Activated naive CD8-positive, alpha-beta T cell (primary cell): ENCODE results near the gene BCO1.

Source experiments
- H3K27ac Mint-ChIP-seq: one replicate; pipeline ENCODE4 v1.8.0; 2021; ENCODE audit warnings: mixed read lengths
- H3K27me3 Mint-ChIP-seq: one replicate; pipeline ENCODE4 v1.8.0; 2021; ENCODE audit warnings: mixed read lengths
- H3K36me3 Mint-ChIP-seq: one replicate; pipeline ENCODE4 v1.8.0; 2021; ENCODE audit warnings: mixed read lengths
- H3K4me1 Mint-ChIP-seq: one replicate; pipeline ENCODE4 v1.8.0; 2021; ENCODE audit warnings: low read depth, mixed read lengths
- H3K4me3 Mint-ChIP-seq: one replicate; pipeline ENCODE4 v1.8.0; 2021; ENCODE audit warnings: mild to moderate bottlenecking, mixed read lengths
- H3K9me3 Mint-ChIP-seq: one replicate; pipeline ENCODE4 v1.8.0; 2021; ENCODE audit warnings: low read depth, mixed read lengths

BCO1 gene

GRCh38 chr16:81253141-81253540 lies 14.7 kb downstream of the BCO1 start:
- Mint-ChIP-seq H3K9me3 (no peaks in the 10 kb centered on the region), H3K27ac (no peak overlapping the region), H3K36me3 (no peaks in the 10 kb centered on the region), H3K4me1 (no peaks in the 10 kb centered on the region), H3K4me3 (no peak overlapping the region), H3K27me3 (no peaks in the 10 kb centered on the region)

- no peak overlapping the region for H3K27ac Mint-ChIP-seq
- H3K4me3 Mint-ChIP-seq, result no peak overlapping the region
- peaks cover 3% of the 10 kb centered on the region for H3K36me3 Mint-ChIP-seq
- no peaks in the 10 kb centered on the region for H3K4me1 Mint-ChIP-seq
- no peaks in the 10 kb centered on the region for H3K27me3 Mint-ChIP-seq
- no peaks in the 10 kb centered on the region for H3K9me3 Mint-ChIP-seq
Observed at GRCh38 chr16:81254922-81255526, 16.5 kb downstream of the BCO1 start.

GRCh38 chr16:81259916-81260315 lies 21.4 kb downstream of the BCO1 start:
- Mint-ChIP-seq H3K9me3 (no peaks in the 10 kb centered on the region), H3K27me3 (no peaks in the 10 kb centered on the region), H3K4me3 (no peak overlapping the region), H3K36me3 (peaks cover 3% of the 10 kb centered on the region), H3K27ac (no peak overlapping the region), H3K4me1 (no peaks in the 10 kb centered on the region)

- Mint-ChIP-seq H3K4me1 (no peaks in the 10 kb centered on the region), H3K4me3 (no peak overlapping the region), H3K36me3 (peaks cover 3% of the 10 kb centered on the region), H3K27ac (no peak overlapping the region), H3K9me3 (no peaks in the 10 kb centered on the region), H3K27me3 (no peaks in the 10 kb centered on the region)
Observed at GRCh38 chr16:81261049-81261648, 22.7 kb downstream of the BCO1 start.

- no peak overlapping the region for H3K4me3 Mint-ChIP-seq
- no peaks in the 10 kb centered on the region for H3K27me3 Mint-ChIP-seq
- peaks cover 2% of the 10 kb centered on the region for H3K4me1 Mint-ChIP-seq
- peaks cover 1% of the 10 kb centered on the region for H3K36me3 Mint-ChIP-seq
- H3K27ac Mint-ChIP-seq, result no peak overlapping the region
- no peaks in the 10 kb centered on the region for H3K9me3 Mint-ChIP-seq
Observed at GRCh38 chr16:81263470-81264220, 25.2 kb downstream of the BCO1 start.

GRCh38 chr16:81264386-81264785 lies 25.9 kb downstream of the BCO1 start:
- no peaks in the 10 kb centered on the region for H3K27me3 Mint-ChIP-seq
- H3K4me1 Mint-ChIP-seq, result peaks cover 2% of the 10 kb centered on the region
- H3K27ac Mint-ChIP-seq, result no peak overlapping the region
- no peaks in the 10 kb centered on the region for H3K36me3 Mint-ChIP-seq
- H3K4me3 Mint-ChIP-seq, result no peak overlapping the region
- no peaks in the 10 kb centered on the region for H3K9me3 Mint-ChIP-seq

GRCh38 chr16:81265052-81265451 lies 26.6 kb downstream of the BCO1 start:
- no peak overlapping the region for H3K27ac Mint-ChIP-seq
- H3K4me1 Mint-ChIP-seq, result peaks cover 2% of the 10 kb centered on the region
- no peaks in the 10 kb centered on the region for H3K9me3 Mint-ChIP-seq
- no peaks in the 10 kb centered on the region for H3K36me3 Mint-ChIP-seq
- no peak overlapping the region for H3K4me3 Mint-ChIP-seq
- no peaks in the 10 kb centered on the region for H3K27me3 Mint-ChIP-seq

GRCh38 chr16:81265658-81266451 lies 27.4 kb downstream of the BCO1 start:
- H3K4me3 Mint-ChIP-seq, result no peak overlapping the region
- H3K27ac Mint-ChIP-seq, result no peak overlapping the region
- peaks cover 2% of the 10 kb centered on the region for H3K4me1 Mint-ChIP-seq
- H3K27me3 Mint-ChIP-seq, result no peaks in the 10 kb centered on the region
- no peaks in the 10 kb centered on the region for H3K36me3 Mint-ChIP-seq
- H3K9me3 Mint-ChIP-seq, result no peaks in the 10 kb centered on the region

GRCh38 chr16:81266680-81267095 lies 28.2 kb downstream of the BCO1 start:
- no peaks in the 10 kb centered on the region for H3K36me3 Mint-ChIP-seq
- no peaks in the 10 kb centered on the region for H3K9me3 Mint-ChIP-seq
- H3K27ac Mint-ChIP-seq, result no peak overlapping the region
- no peak overlapping the region for H3K4me3 Mint-ChIP-seq
- peaks cover 2% of the 10 kb centered on the region for H3K4me1 Mint-ChIP-seq
- H3K27me3 Mint-ChIP-seq, result peaks cover 4% of the 10 kb centered on the region

- Mint-ChIP-seq H3K4me3 (no peak overlapping the region), H3K36me3 (no peaks in the 10 kb centered on the region), H3K9me3 (no peaks in the 10 kb centered on the region), H3K27ac (no peak overlapping the region), H3K27me3 (peaks cover 4% of the 10 kb centered on the region), H3K4me1 (peaks cover 2% of the 10 kb centered on the region)
Observed at GRCh38 chr16:81268509-81268908, 30.0 kb downstream of the BCO1 start.

- no peaks in the 10 kb centered on the region for H3K4me1 Mint-ChIP-seq
Observed at GRCh38 chr16:81273223-81273950, 34.9 kb downstream of the BCO1 start.

GRCh38 chr16:81275064-81275532 lies 36.6 kb downstream of the BCO1 start:
- Mint-ChIP-seq H3K9me3 (no peaks in the 10 kb centered on the region), H3K27ac (no peak overlapping the region), H3K36me3 (no peaks in the 10 kb centered on the region), H3K4me3 (no peak overlapping the region), H3K4me1 (no peaks in the 10 kb centered on the region), H3K27me3 (peaks cover 4% of the 10 kb centered on the region)

More at GRCh38 chr16:81273223-81273950, 34.9 kb downstream of the BCO1 start:
- H3K36me3 Mint-ChIP-seq, result no peaks in the 10 kb centered on the region
- no peaks in the 10 kb centered on the region for H3K9me3 Mint-ChIP-seq
- H3K27ac Mint-ChIP-seq, result no peak overlapping the region
- H3K4me3 Mint-ChIP-seq, result no peak overlapping the region
- peaks cover 4% of the 10 kb centered on the region for H3K27me3 Mint-ChIP-seq

- Mint-ChIP-seq H3K4me1 (no peaks in the 10 kb centered on the region), H3K36me3 (no peaks in the 10 kb centered on the region), H3K27me3 (peaks cover 4% of the 10 kb centered on the region), H3K27ac (no peak overlapping the region), H3K4me3 (no peak overlapping the region), H3K9me3 (no peaks in the 10 kb centered on the region)
Observed at GRCh38 chr16:81275795-81276194, 37.3 kb downstream of the BCO1 start.

- H3K36me3 Mint-ChIP-seq, result no peaks in the 10 kb centered on the region
- no peak overlapping the region for H3K27ac Mint-ChIP-seq
- H3K4me3 Mint-ChIP-seq, result no peak overlapping the region
- peaks cover 3% of the 10 kb centered on the region for H3K27me3 Mint-ChIP-seq
- no peaks in the 10 kb centered on the region for H3K4me1 Mint-ChIP-seq
- H3K9me3 Mint-ChIP-seq, result no peaks in the 10 kb centered on the region
Observed at GRCh38 chr16:81276323-81276722, 37.8 kb downstream of the BCO1 start.
